Cardiac fibroblast (primary cell): ENCODE measurements around the gene WWC2.

Source experiments
- DNase-seq, 2 donors: peaks; one replicate each; pipeline versions ENCODE4 v3.0.0 to v3.0.0-alpha.2; 2010; ENCODE audit warnings: low read depth in 2 of 2
- H3K4me3 ChIP-seq, 2 donors: replicated peaks in 1 of 2; 1 replicate in 1 of 2; 2 replicates in 1 of 2; pipeline ENCODE4 v1.5.1; 2011; ENCODE audit warnings: low read depth in 2 of 2, low read length in 2 of 2, mild to moderate bottlenecking in 2 of 2, moderate library complexity in 1 of 2
- TF ChIP-seq, protein P1 (sequence below): IDR thresholded peaks from one replicate; pipeline ENCODE4 v1.5.1; 2011; ENCODE audit warnings: low read depth, mild to moderate bottlenecking, low read length, inconsistent platforms

The WWC2 gene

DNA sequence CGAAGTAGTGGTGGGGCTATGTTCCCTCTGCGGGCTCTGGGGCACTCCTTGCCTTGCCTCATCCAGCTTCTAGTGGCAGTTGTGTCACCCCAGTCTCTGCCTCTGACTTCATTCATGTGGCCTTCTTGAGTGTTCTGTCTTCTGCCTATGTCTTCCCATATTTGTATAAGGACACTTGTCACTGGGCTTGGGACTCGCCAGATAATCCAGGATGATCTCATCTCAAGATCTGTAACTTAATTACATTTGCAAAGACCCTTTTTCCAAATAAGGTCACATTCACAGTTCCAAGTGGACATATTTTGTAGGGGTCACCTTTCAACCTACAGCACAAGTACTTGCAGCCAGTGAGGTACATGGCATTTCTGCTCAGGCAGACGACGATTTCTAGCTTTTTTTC lies 253.5 kb downstream of the WWC2 start:
- DNase-seq, result no peak
- H3K4me3 ChIP-seq, result no peak overlapping the region
- TF ChIP-seq, protein P1, sequence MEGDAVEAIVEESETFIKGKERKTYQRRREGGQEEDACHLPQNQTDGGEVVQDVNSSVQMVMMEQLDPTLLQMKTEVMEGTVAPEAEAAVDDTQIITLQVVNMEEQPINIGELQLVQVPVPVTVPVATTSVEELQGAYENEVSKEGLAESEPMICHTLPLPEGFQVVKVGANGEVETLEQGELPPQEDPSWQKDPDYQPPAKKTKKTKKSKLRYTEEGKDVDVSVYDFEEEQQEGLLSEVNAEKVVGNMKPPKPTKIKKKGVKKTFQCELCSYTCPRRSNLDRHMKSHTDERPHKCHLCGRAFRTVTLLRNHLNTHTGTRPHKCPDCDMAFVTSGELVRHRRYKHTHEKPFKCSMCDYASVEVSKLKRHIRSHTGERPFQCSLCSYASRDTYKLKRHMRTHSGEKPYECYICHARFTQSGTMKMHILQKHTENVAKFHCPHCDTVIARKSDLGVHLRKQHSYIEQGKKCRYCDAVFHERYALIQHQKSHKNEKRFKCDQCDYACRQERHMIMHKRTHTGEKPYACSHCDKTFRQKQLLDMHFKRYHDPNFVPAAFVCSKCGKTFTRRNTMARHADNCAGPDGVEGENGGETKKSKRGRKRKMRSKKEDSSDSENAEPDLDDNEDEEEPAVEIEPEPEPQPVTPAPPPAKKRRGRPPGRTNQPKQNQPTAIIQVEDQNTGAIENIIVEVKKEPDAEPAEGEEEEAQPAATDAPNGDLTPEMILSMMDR, result no peak

DNA sequence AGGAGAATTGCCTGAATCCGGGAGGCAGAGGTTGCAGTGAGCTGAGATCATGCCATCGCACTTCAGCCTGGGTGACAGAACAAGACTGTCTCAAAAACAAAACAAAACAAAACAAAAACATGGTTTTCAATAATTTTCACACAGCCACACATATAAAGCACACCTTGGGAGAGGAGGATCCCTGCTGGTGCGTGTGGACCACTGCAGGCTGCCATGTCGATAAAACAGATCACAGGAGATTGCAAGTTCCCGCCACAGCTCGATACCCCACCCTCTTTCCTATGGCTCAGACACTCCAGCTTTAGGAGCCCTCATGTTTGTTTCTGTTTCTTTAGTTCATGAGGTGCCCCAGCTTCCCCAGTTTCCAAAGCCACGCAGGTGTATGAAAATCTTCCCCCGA lies 254.5 kb downstream of the WWC2 start:
- no peak for DNase-seq
- TF ChIP-seq, protein P1, result no peak
- H3K4me3 ChIP-seq, result no peak overlapping the region

DNA sequence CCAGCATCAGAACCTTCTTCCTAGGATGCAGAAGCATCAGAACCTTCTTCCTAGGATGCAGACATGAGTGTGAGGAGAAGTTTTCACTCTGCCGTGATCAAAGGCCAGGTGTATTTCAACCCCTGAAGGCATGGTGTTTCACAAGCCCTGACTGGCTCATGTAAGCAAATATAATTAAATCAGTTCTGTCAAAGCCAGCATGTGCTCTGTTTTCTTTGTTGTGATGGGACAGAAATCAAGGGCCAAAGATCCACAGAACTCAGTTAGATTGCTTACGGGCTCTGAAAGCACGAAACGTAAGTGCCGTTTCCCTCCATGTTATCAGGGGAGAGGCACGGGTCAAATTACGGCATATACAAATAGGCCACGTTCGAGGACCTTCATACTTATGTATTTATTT lies 255.2 kb downstream of the WWC2 start:
- no peak overlapping the region for H3K4me3 ChIP-seq
- TF ChIP-seq, protein P1, result no peak
- no peak for DNase-seq

DNA sequence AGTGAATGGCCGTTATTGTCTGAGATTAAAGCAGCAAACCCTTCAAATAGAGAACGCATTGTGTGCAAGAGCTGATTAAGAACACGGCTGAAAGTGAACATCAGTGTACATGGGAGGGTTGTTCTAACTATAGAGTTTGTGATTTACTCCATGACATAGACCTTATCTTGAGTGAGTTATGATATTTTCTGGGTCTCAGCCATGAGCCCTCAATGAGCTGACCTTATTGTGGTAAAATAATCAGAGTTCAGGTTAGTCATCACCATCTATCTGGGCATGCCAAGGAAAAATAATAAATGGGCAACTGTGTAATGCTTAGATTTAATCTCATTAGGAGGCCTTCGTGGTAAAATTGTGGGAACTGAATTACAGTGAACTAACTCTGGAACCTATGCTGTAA lies 256.3 kb downstream of the WWC2 start:
- DNase-seq, result peak; percentile 45 to 79
- TF ChIP-seq, protein P1, result no peak
- H3K4me3 ChIP-seq, result no peak overlapping the region

DNA sequence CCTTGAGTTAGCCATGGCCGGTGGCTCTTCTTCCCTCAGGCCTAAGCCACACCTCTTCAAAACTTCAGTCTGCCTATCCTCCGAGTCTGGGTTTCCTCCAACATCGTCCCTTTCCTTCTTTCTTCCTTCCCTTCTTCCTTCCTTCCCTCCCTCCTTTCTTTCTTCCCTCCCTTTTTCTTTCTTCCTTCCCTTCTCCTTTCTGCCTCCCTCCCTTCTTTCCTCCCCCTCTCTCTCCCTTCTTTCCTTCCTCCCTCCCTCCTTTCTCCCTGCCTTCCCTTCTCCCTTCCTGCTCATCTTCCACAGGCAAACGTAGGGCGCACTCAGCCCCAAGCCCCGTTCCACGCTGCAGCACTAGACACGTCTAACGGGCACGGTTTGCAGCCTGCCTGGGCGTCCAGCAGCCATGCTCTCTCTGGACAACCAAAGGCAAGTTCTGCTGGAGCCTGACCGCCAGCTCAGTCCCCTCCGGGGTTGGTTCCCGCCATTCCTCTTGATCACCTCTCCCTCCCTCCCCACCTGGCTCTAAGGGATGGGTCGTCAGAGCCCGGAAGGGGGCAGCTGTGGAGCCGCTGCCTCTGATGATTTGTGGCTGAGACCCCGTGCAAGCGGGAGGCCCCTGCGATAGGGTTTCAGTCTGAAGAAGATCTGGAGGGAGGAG lies 257.2 kb downstream of the WWC2 start:
- H3K4me3 ChIP-seq, result no peak overlapping the region
- TF ChIP-seq, protein P1, result no peak
- no peak for DNase-seq

DNA sequence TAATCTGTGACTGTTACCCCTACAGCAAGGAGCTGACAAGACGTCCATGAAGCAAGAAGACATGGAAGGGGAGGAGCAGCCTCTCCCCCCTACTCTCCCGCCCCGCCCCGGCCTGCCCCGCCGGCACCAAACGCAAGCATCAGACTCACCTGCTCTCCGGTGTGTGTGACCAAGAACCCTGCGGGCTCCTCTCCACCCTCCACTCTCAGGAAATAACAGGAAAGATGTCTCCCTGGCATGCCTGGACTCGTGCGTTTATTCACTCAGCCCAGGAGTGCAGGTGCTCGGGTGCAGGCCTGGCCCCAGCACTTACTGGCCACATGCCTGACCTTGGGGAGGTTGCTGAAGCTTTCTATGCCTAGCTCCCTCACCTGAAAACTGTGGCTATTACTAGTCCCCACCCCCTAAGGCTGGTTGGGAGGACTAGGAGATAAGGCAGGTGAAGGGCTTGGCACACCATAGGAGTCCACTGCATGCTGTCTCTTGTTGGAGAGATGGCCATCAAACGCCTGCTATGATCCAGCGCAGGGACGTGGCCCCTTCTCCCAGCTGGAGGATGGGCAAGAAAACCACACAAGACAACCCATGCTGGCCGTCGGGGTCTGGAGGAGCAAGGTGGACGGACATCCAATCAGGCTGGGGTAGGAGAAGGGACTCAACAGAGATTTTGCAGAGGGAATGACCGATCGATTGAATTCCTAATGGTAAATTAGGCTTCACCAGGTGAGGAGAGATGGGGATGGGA lies 258.0 kb downstream of the WWC2 start:
- no peak for DNase-seq
- TF ChIP-seq, protein P1, result no peak
- H3K4me3 ChIP-seq, result no peak overlapping the region
